HG03103 (cell line): Measurements from ENCODE around the gene RRP36.

Experiments
- ATAC-seq: cut with Tn5 transposase; IDR thresholded peaks from one replicate; pipeline ENCODE4 v1.9.1; 2021; ENCODE audit warnings: low read depth; ENCODE audit not compliant: unreplicated experiment

The RRP36 gene

DNA sequence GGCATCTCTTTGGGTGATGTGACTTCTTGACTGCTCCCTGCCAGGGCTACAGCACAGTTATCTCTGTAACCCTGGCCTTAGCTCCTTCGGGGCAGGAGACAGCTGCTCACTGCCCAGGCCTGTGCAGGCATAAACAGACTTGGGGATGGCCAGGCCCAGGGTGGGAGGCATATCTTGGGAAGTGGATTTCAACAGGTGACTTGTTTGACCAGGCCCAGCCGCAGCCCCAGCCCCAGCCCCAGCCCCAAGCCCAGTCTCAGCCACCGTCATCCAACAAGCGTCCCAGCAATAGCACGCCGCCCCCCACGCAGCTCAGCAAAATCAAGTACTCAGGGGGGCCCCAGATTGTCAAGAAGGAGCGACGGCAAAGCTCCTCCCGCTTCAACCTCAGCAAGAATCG lies 15.2 kb upstream of the RRP36 start:
- ATAC-seq, result no peak

DNA sequence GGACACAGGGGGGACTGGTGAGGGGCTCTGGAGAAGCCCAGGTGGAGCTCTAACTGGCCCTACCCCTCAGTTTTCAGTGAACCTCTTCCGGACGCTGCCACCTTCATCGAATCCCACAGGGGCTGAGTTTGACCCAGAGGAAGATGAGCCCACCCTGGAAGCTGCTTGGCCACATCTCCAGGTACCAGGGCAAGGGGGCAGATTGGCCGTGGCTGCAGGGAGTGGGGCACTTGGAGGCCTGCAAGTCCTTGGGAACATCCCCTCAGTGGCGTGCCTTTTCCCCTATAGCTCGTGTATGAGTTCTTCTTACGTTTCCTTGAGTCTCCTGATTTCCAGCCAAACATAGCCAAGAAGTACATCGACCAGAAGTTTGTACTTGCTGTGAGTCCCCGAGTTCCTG lies 14.3 kb upstream of the RRP36 start:
- ATAC-seq, result no peak

DNA sequence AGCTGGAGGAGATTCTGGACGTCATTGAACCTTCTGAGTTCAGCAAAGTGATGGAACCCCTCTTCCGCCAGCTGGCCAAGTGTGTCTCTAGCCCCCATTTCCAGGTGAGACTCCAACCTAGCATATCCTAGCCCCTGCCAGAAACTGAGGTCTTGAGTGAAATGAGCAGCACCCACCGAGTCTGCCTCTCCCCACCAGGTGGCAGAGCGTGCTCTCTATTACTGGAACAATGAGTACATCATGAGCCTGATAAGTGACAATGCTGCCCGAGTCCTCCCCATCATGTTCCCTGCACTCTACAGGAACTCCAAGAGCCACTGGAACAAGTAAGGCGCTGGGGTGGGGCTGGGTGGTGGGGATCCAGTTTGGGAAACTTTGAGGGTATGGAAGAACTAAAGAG lies 12.3 kb upstream of the RRP36 start:
- ATAC-seq, result no peak

DNA sequence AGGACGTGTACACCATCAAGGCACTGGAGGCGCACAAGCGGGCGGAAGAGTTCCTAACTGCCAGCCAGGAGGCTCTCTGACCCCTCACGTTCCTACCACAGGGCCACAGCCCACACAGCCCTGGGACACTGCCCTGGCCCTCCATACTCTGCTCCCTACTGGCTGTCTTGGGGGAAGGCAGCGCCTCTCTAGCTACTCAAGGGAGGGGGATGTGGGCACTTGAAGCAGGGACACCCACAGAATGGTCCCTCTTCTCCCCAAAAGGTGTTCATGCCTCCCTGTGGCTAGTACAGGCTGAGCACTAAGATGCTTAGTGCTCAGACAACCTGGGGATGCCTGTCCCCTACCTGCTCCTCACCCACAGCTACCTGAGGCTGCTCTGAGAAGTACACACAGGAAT lies 10.2 kb upstream of the RRP36 start:
- no peak for ATAC-seq

DNA sequence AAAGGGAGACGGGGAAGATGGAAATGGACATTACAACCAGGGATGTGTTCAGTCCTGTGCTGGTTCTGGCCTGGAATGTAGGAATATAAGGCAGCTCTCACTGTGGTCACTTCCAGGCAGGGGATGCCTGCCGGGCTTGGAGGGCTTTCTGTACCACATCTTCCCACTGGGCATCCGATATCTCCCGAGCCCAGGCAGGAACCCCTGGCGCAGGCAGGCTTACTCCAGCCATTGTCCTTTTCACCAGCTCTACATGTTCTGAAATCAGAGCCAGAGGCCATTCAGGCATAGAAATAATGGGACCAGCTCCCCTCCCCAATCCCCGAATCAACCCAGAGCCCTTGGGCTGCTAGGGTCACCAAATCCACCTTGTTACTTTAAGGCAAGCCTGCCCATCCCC lies 9.1 kb upstream of the RRP36 start:
- no peak for ATAC-seq

DNA sequence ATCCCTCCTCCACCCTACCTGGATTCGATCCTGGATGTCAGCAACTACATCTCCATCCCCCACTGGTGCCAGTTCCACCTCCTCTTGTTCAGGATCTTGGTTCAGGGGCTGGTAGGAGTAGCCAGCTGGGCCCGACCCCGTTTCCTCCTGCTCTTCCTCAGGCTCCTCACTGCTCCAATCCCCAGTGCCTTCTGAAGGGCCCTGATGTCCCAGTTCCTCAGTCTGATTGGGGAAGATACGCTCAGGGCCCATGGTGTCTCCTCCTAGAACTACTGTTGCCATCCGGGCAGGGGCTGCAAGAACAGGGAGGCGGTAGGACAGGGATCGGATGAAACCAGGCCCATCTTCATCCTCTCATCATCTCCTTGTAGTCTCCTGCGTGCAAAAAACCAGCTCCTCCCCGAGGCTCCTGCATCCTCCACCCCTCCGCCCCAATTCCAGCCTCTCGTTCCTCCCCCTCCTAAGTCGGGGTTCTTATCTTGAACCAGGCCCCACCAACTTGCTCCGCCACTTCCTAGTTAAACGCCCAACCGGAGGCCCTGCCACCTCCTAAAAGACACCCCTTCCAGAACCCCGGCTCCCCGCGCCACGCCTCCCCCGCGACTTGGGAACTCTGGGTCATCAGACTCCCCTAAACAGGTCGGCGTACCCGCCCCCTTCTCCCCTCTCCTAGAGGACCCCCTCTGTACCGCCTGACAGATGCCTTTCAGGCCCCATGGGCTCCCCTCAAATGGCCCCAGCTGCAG lies 8.2 kb upstream of the RRP36 start:
- peak; percentile 14 for ATAC-seq

DNA sequence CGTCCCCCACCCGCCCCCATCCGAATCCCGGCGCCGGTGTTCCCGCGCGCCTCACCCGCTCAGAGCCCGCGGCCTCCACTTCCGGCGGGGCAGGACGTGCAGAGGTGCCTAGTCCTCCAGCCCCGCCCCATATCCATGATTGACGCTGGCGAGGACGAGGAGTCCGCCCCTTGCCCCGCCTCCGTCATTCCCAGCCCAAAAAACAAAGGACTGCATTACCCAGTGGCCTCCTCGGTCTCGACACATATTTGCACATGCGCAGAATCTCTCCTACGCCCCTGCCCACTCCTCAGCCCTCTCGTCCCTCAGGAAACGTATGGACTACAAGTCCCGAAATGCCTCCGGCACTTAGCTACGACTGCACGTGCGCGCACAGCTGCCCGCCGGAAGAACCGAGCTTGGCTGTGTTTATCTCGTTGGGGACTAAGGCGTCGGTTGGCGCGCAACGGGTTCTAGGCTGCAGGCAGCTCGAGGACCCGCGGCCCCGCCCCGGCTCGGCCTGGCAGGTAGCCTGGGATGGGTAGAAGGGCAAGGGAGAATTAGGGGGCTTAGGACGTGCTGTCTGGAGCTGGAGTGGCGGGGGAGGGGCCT lies 7.5 kb upstream of the RRP36 start, which contains the start of the genes KLHDC3 and MEA1:
Gene KLHDC3, plus strand, starts transcription at position 407 of the 591 bp plus-strand sequence. CDS start 2,944 bp downstream, outside the sequence.
Gene MEA1, minus strand, starts transcription at position 104 of the 591 bp plus-strand sequence. CDS start 133 bp downstream, outside the sequence.
- ATAC-seq, result peak; percentile 79

DNA sequence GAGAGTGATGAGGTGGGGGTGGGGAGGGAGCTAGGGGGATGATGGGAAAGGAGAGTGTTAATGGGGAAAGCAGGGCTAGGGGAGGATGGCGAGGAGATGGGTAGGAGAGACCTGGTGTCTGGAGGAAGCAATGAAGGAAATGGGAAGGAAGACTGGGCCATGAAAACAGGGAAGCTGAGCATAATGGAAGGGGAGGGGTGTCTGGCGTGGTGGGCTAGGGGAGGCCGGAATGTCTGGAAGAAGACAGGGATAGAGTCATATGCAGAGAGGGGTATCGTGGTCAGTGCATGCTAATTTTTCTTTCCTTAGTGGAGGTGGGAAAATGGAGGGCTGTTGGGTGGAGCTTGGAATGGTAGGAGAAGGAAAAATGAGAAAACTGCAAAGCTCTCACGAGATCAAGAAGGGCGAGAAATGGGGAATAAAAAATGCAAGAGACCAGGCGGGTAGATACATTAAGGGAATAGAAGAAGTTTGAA lies 7.0 kb upstream of the RRP36 start:
- no peak for ATAC-seq

DNA sequence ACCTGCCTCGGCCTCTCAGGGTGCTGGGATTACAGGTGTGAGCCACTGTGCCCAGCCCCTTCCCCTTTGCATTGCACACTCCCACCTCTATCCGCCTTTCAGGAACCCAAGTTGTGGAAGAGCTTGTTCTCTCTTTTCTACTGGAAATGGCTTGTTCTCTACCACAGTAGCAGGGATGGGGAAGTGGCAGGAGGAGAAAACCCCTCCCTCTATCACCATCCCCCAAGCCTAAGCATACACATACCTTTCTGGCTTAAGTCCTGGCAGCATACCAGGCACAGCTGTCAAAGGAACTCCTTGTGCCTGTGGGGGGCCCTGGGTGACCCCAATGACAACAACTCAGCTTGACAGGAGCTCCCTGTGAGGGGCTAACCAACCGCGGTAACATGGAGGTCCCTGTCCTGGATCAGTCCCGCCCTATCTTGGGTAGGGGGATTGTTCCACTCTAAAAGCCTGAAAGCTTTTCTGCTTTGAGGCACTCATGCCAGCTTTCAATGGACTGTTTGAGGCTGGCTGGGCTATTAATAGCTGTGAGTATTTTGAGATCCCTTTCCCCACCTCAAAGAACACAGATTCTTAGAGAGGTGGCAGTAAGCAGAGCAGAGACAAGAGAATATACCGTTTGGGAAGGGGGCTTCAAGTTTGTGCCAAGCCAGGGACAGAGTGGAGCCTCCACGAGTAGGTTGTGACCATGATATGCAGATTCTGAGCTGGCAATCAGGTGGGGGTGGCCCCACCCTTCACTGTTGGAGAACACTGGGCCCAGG lies 5.1 kb upstream of the RRP36 start:
- ATAC-seq, result no peak

DNA sequence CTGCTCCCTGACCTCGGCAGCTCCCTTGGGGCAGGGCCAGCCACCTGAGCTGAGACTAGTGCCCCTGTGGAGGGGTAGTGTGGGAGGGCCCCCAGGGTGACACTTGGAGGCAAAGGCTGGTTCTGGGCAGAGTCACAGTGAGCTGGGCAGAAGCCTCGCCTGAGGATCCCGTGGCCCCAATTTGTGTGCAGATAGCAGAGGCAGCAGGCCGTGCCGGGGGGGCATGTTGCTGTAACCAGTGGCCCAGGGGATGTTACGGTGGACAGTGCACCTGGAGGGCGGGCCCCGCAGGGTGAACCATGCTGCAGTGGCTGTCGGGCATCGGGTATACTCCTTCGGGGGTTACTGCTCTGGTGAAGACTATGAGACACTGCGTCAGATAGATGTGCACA lies 4.5 kb upstream of the RRP36 start:
- ATAC-seq, result no peak

DNA sequence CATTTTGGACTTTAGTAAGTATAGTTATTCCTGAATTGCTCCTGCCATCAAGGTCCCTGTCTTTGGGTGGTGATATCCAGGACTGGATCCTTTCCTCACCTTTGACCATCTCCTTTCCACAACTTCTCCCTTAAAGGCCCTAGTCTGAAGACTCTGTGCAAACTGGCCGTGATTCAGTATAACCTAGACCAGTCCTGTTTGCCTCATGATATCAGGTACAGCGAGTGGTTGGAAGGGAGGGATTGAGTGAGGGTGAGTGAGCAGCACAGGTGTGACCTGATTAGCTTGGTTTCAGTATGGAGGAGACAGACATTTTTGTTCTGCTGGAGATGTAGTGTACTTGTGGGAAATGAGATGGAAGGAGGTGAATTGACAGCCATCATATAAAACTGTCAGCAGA lies 2.3 kb upstream of the RRP36 start:
- ATAC-seq, result no peak

DNA sequence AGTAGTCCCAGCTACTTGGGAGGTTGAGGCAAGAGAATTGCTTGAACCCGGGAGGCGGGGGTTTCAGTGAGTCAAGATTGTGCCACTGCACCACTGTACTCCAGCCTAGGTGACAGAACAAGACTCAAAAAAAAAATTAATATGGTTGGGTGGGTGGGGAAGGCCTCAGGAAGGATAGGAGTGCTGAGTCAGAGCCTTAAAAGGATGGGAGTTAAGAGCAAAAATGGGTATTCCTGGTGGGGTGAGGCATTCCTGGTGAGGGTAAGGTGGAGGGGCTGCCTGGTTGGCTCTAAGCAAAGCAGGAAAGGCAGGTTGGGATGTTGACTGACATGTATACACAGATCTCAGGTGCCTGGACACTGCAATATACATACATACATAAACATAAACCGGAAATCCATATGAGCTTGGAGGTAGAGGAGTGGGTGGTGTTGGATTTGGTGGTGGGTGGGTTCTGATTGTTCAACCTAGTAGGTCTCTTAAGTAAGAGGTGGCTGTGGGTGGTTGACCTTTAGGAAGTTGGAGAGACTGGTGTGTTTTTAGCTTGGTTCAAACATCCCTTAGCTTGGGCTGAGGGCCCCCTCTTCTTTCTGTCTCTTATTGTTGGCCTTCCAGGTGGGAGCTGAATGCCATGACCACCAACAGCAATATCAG lies 1.2 kb upstream of the RRP36 start:
- no peak for ATAC-seq

DNA sequence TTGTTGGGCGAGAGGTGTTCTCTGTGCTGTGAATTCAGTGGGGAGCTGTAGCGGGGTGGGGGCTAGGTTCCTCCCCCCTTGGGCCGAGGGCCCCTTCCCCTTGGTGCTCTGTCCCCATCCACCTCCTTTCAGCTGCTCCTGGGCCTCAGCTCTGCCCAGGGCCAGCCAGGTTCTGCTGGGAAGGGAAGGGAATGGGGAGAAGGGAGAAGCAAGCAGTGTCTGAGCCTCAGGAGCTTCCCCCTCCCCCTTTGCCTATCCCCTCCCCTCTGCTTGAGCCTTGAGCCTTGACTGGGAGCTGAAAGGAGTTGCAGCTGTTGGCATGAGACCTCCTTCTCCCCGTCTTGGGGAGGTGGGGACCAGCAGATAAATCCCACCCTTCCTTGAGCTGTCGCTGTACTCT lies 576 bp upstream of the RRP36 start:
- ATAC-seq, result no peak

DNA sequence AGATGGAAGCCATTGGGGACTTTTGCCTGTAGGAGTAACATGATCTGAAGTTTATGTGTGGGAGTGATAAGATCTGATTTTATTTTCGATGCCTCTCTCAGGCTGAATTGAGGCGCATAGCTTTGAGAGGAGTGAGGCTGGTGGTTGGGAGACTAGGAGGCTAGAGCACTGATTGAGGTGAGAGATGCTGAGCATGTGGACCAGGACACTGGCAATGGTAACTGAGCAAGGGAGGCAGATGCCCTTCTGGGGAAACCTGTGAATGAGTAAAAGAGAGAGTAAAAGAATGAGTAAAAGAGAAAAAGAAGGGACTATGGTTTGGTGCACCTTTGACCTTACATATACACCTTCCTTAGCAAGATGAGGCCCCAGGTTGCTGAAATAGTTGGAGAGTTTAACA lies 3.0 kb downstream of the RRP36 start:
- ATAC-seq, result no peak

DNA sequence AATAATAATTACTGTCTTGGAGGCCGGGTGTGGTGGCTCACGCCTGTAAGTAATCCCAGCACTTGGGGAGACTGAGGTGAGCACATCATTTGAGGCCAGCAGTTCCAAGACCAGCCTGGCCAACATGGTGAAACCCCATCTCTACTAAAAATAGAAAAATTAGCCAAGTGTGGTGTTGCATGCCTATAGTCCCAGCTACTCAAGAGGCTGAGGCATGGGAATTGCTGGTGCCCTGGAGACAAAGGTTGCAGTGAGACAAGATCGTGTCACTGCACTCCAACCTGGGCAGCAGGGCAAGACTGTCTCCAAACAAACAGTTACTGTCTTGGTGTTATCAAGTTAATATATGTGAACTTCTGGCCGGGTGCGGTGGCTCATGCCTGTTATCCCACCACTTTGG lies 4.9 kb downstream of the RRP36 start:
- ATAC-seq, result no peak

DNA sequence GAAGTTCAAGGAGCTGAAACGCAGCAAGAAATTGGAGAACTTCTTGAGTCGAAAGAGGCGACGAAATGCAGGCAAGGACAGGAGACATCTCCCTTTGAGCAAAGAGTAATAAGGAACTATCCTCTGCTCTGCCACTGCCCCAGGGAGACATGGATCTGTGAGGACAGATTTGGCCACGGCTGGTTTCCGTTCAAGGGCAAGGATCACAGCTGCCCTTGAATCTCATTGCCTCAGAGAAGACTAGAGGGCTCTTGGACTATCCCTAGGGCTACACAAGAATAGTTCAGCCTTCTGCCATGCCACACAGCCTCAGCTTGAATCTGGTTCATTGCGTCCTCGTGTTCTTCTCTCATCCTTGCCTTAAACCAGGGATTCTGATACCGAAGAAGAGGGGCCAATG lies 7.7 kb downstream of the RRP36 start:
- no peak for ATAC-seq

DNA sequence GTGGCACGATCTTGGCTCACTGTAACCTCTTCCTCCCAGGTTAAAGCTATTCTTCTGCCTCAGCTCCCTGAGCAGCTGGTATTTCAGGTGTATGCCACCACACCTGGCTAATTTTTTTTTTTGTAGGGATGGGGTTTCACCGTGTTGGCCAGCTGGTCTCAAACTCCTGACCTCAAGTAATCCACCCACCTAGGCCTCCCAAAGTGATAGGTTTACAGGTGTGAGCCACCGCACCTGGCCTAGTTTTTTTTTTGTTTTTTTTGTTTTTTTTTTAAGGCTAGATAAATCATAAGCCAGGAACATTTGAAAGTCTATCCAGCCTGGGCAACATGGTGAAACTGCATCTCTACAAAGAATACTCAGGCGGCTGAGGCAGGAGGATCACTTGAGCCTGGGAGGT lies 10.9 kb downstream of the RRP36 start:
- no peak for ATAC-seq

DNA sequence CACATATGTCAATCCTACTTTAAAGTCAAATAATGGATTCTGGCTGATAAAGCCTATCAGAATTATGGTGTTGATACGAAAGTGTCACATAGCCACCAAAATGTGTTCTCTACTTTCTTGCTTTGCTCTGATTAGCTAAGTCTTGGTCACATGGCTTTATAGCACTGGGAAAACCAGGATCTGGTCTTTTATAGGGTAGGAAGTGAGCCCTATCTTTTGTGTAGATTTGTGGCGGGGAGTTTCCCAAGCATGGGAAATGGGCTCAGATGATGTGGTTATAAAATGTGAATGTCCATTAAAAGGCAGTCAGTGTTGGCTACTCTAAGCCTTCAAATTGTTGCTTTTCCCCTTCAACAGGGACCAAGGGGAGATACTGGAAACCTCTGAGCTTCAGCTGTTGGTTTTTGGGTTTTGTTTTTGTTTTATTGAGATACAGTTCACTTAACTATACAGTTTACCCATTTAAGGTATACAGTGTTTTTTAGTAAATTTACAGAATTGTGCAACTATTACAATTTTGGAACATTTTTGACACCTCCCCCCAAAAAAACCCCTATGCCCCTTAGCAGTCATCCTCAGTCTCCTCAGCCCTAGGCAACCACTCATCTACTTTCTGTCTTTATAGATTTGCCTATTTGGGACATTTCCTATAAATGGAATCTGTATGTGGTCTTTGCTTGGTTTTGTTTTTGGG lies 12.2 kb downstream of the RRP36 start:
- no peak for ATAC-seq

DNA sequence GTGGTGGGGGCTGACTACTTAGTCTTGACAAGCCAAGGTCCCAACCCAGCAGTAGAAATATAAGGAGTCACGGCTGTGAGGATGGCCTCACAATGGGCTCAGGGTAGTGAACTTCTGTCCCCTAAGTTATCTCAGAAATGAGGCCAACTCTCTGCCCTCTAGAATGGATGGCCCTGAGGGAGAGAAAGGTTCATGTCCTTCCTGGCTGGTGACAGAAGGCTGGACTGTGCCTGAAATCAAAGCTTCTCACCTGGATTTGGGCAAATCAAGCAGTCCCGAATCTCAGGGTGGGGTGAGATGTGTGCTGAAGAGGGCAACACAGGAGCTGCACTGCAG lies 12.7 kb downstream of the RRP36 start:
- ATAC-seq, result no peak

DNA sequence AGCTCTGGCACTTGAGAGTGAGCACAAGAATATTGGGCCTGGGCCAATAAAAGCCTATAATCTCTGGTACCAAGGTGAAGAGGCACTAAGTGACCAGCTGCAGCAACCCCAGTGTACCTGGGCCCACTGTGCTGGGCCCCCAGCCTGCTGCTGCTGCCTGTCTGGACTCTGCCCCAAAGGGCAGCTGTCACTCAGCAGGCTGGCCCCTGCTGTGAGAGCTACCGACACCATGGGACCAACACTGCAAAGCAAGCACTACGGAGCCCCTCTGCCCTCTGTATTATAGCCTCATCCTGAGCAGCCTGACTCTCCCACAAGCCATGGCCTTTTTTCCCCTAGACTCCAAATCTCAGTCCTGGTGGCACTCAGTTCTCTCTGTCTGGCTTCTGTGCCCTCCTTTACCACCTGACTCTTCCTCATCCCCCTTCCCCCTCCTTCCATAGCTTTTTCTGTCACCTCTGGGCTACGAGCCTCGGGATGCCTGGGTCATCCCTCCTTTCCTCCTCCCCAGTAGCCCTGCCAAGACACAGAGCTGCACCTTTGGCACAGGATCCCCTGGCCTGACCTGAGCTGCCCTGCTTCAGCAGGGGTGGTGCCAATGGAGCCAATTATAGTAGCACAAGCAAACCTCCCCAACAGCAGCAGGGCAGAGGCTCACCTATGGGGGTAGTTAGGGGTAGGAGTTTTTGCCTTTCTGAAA lies 14.2 kb downstream of the RRP36 start:
- no peak for ATAC-seq
